GM12892 (cell line): Measurements from ENCODE around the gene TRPC6.
"Not testable (repeated sequence)": the region's sequence is repeated elsewhere in the genome, so short reads cannot be mapped to it uniquely, and the experiment has no call there.

Experiments
- DNase-seq: peaks from one replicate; pipeline ENCODE4 v3.0.0; 2011; ENCODE audit not compliant: insufficient read length
- FAIRE-seq: peaks from 2 replicates; lab custom pipeline; 2011; peaks lifted over from hg19 to GRCh38; lab: Jason Lieb, UNC
- POLR2A ChIP-seq: IDR thresholded peaks from 2 replicates; pipeline ENCODE4 v1.6.1; 2011; ENCODE audit warnings: low read depth, low read length, control low read depth
- POLR2AphosphoS5 ChIP-seq: IDR thresholded peaks from 2 replicates; pipeline ENCODE4 v1.6.1; 2011; ENCODE audit warnings: low read depth, low read length, control low read depth
- TAF1 ChIP-seq: IDR thresholded peaks from 2 replicates; pipeline ENCODE4 v1.6.1; 2011; ENCODE audit warnings: low read depth, mild to moderate bottlenecking, control low read depth, low read length, borderline replicate concordance

TRPC6 gene

DNA sequence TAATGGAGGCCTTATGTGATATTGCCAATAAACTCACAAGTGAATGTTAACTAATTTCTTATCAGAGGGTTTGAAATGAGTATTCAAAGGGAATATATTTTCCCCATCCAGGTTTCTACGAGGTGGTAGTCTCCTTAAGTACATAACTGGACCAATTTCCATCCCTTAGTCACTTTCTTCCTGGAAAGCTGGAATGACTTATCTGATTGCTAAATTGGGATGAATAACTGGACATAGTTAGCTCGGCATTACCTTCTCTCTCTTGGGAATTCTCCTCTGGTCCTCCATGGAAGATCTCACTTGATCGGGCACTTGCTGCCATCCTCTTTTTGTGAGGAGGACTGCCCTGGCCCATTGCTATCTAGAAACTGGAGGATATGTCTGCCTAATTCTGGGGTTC lies 109.1 kb downstream of the TRPC6 start:
- TF ChIP-seq TAF1 (no peak), POLR2AphosphoS5 (no peak), POLR2A (no peak)
- DNase-seq (no peak), FAIRE-seq (no peak)

DNA sequence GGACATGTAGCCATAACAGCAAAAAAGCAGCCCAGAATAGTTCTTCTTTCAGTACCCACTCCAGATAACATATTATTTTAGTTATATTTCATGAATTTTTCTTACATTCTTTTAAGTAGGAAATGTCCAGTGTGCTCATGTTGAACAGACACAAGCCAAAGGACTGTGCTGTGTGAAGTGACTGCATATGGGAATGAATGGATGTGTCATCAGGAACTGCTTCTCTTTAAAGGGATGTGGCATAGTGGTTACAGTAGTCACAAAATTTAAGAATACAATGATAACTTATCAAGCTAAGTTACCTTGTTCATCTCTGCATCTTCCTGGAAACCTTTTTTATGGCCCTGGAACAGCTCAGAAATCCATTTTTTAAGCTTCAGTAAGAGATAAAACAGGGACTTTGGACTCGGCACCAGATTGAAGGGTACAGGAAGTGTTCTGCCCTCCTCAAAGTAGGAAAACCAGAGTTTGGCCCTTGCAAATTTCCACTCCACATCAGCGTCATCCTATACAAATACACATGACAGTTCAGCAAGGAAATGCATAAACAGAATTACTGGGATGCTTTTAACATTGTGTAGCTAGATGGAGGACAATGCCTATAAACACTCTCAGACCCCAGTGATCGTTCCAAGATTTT lies 112.8 kb downstream of the TRPC6 start:
- DNase-seq (no peak), FAIRE-seq (no peak)
- TF ChIP-seq POLR2A (no peak), TAF1 (no peak), POLR2AphosphoS5 (no peak)

DNA sequence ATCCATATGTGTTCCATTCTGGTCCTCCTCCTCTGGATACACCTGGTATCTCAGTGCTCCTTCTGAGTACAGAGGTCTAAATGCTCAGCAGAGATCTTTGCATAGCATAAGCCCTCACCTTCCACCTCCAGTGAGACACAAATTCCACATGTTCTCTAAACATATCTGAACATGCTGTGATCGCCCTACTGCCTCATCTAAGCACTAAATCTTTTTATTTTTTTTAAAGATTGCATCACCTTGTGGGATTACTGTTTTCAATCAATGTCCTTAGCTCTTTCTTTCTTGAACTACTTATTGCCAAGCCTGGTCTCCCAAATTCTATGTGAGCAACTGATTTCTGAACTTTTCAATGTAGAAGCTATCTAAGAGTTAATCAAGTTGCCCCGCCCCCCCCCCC lies 113.4 kb downstream of the TRPC6 start:
- DNase-seq (no peak), FAIRE-seq (no peak)
- TF ChIP-seq POLR2A (no peak), TAF1 (no peak)

DNA sequence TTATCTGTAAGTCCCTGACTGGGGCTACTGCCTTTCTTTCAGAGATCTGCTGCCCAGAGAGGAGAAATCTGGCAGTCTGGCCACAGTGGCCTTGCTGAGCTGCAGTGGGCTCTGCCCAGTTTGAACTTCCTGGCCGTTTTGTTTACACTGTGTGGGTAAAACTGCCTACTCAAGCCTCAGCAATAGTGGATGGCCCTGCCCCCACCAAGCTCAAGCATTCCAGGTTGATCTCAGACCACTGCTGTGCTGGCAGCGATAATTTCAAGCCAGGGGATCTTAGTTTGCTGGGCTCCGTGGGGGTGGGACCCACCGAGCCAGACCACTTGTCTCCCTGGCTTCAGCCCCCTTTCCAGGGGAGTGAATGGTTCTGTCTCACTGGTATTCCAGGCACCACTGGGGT lies 117.5 kb downstream of the TRPC6 start:
- TF ChIP-seq TAF1: no peak
- TF ChIP-seq POLR2A: no peak
- no peak for TF ChIP-seq POLR2AphosphoS5
- FAIRE-seq (no peak), DNase-seq (no peak)

DNA sequence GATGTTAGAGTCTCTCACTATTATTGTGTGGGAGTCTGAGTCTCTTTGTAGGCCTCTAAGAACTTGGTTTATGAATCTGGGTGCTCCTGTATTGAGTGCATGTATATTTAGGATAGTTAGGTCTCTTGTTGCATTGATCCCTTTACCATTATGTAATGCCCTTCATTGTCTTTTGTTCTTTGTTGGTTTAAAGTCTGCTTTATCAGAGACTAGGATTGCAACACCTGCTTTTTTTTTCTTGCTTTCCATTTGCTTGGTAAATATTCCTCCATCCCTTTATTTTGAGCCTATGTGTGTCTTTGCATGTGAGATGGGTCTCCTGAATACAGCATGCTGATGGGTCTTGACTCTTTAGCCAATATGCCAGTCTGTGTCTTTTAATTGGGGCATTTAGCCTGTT lies 119.4 kb downstream of the TRPC6 start:
- not testable (repeated sequence) for FAIRE-seq

DNA sequence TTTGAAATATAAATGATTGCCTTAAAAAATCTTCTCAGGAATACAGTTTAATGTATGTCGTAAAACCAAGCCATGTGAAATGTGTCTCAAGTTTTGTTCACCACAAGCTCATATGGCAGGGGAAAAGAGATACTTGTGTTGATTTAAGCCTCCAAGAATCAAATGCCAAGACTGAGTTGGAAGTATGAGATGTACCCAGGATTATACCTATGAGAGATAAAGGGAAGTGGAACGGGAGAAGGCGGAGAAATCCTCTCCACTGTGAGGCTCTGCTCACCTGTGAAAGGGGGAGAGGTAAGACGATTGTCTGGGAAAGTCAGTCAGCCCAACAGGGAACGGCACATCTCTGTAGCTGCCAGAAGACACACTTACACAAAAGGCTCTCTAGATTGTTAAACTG lies 124.8 kb downstream of the TRPC6 start:
- FAIRE-seq: no peak
- TF ChIP-seq POLR2AphosphoS5: no peak
- TF ChIP-seq TAF1: no peak
- no peak for TF ChIP-seq POLR2A
- DNase-seq: no peak

More for the DNA sequence above, 119.4 kb downstream of the TRPC6 start:
- not testable (repeated sequence) for DNase-seq

DNA sequence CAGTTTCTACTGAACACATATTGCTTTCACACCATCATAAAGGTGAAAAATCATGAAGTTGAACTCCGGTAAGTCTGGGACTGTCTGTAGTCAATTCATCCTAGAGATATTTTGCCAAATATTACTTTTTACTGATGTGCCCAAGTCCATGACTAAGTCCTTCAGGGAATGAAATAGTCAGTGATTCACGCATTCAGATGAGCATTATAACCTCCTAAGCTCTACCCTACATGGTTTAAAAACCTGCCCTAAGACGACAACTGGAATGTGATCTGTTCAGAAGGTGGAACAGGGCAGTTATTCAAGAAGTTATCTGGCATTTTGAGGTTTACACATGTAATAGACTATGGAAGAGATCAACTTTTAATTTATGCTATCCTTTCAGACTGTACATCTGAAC lies 125.6 kb downstream of the TRPC6 start:
- TF ChIP-seq TAF1: no peak
- no peak for TF ChIP-seq POLR2A
- TF ChIP-seq POLR2AphosphoS5: no peak
- FAIRE-seq (no peak), DNase-seq (no peak)

DNA sequence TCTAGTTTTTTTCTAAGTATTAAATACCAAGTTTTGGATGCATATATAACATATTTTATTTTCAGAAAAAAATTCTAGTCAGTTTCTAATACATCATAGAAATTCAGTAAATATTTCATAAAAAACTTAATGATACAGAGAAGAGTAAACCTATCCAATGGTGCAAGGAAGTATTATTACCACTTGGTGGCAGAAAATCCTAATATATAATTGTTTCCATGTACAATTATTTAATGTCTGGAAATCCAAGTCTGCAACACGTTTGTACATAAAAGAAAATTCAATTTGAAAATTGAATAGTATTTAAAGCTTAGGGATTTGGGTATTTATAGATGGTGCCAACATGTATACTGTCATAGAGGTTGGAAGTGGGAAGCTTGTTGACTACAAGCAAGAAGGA lies 127.0 kb downstream of the TRPC6 start:
- no peak for TF ChIP-seq TAF1
- no peak for TF ChIP-seq POLR2AphosphoS5
- TF ChIP-seq POLR2A: no peak
- FAIRE-seq (no peak), DNase-seq (no peak)

DNA sequence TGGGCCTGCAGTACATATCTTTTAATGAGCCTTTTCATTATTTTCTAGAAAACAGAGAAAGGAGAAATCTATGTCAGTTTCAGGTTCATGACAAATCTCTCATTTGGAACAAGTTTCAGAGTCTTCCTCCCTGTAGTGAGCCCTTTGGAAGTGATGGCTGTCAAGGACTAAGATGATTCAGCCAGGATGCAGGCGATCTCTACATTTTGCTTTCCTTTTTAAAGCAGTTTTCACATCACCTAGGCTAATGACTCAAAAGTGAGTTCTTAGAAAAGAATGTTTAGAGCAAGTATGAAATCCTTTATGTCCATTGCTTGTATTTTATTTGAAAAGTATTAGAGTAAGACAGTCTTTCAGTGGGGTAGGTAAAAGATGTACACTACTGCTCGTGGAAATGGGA lies 130.1 kb downstream of the TRPC6 start:
- no peak for TF ChIP-seq POLR2A
- no peak for TF ChIP-seq POLR2AphosphoS5
- TF ChIP-seq TAF1: no peak
- DNase-seq (no peak), FAIRE-seq (no peak)

DNA sequence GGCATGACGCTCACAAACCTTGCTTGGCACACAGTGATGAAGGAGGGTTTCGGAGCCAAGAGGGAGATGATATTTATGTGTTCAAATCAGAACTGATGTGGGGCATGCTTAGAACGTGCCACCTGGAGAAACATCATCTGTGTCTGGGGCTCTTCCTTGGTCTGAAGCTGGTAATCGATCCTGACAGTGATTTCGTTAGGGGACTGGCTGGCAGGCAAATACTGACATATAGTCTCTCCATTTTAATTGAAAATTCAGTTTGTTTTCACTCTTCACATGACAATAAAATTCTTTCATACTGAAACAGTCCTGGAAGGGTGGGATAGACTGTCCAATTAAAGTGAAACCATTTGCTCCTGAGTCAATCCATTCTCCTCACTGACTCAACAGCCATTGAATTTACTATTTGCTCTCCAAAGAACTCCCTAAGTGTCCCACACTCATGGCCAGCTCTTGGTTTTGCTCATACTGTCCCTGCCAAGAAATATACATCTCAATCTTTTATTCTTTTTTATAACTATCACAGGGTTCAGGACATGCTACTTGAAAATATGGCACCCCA lies 134.8 kb downstream of the TRPC6 start:
- DNase-seq: no peak
- no peak for FAIRE-seq
- no peak for TF ChIP-seq POLR2AphosphoS5
- no peak for TF ChIP-seq TAF1
- TF ChIP-seq POLR2A: no peak

DNA sequence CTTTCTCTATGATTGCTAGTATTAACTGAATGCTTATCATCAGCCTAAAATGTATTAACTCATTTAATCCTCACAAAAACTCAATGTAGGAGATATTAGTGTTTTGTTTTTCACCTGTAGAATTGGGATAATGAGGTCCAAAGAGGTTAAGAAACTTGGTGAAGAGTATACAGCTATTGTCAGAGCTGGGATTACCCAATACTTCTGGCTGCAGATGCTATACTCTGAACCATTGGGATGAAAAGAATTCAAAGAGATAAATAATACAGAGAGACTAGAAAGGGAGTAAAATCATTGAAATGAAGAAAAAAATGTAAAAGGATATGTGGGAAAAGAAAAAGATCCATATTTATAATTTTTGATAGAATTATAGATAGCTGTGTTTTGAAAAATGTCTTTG lies 137.1 kb downstream of the TRPC6 start:
- TF ChIP-seq POLR2AphosphoS5 (no peak), TAF1 (no peak), POLR2A (no peak)
- no peak for FAIRE-seq

DNA sequence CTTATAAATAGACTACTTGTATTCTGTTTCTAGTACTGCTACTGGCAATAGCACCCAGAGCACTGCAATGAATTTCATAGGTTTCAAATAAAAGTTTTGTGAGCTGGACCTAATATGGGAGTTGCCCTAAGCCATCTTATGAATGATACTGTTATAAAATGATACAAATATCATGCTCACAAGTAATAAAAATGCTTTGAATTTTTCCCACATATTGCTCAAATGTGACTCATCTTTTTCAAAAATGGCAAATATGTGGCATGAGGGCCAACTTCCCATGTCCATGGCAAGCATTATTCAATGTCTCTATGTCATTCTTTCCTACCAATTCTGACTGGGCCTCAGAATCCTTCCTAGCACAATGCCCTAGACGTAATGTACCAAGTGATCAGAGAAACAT lies 137.6 kb downstream of the TRPC6 start:
- FAIRE-seq: no peak
- TF ChIP-seq POLR2AphosphoS5 (no peak), TAF1 (no peak), POLR2A (no peak)
- no peak for DNase-seq

More for the DNA sequence above, 137.1 kb downstream of the TRPC6 start:
- no peak for DNase-seq

DNA sequence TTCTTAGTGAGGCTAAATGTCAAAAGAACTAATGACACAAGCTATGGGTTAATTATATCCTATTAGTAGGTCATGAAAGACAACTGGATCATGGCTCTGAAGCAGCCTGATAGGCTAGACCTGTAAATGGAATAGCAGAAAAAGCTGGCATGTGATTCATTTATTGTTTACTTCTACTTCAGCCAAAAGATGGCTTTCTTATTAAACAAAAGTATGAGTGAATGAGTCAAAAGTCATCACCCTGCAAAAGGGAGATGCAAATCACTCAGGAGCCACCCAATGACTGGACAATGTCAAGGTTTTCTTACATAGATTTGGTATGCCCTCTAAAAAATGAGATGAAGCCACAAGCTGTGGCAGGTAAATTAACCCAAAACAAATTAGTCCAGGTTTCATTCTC lies 138.0 kb downstream of the TRPC6 start:
- no peak for TF ChIP-seq POLR2A
- no peak for TF ChIP-seq POLR2AphosphoS5
- TF ChIP-seq TAF1: no peak
- DNase-seq (no peak), FAIRE-seq (no peak)
